Epithelial cell of esophagus (primary cell): ENCODE results near the gene MOSPD3.
A peak's percentile ranks its signal among the peaks of the same experiment; 100 is the strongest.

Experiments
- DNase-seq: peaks from one replicate; pipeline ENCODE4 v3.0.0; 2010; ENCODE audit warnings: low read depth
- H3K4me3 ChIP-seq: 2 replicates; pipeline ENCODE4 v1.5.1; 2011; ENCODE audit warnings: mild to moderate bottlenecking, low read length, control low read depth
- TF ChIP-seq, protein P1 (sequence below): IDR thresholded peaks from 2 replicates; pipeline ENCODE4 v1.5.1; 2011; ENCODE audit warnings: low read depth, mild to moderate bottlenecking, low read length, control low read depth, inconsistent platforms; ENCODE audit not compliant: insufficient read depth; ENCODE audit errors: missing control alignments

The MOSPD3 gene

DNA sequence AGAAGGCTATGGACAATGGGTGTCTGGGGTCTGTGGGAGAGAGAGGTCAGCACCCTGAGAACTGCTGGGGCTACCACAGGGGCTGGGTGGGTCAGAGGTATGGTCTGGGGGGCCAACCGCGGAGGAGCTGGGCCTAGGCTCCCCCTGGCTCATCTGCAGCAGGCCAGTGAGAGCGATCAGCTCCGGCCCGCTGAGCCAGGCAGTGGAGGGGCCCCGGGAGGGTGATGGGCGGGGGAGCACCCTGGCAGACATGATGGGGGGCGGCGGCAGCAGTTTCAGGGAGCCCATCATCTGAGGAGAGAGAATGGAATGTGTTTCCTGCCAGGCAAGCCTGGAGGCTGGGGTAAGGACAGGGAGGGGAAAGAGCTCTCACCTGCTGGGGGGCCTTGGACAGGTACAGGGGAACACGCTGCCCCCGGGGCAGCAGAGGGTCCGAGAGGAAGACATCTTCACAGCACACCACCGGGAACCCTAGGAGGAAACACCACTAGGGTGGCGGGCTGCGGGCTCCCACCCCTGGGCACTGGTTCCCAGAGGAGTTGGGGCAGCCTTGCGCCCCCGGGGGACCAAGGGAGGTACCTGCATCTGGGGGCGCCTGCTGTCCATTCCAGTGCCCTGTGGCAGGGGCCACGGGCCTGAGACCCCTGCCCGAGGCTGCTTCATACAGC, 39.9 kb upstream of the MOSPD3 start:
- no peak overlapping the region for H3K4me3 ChIP-seq
- no peak for DNase-seq
- TF ChIP-seq, protein P1, sequence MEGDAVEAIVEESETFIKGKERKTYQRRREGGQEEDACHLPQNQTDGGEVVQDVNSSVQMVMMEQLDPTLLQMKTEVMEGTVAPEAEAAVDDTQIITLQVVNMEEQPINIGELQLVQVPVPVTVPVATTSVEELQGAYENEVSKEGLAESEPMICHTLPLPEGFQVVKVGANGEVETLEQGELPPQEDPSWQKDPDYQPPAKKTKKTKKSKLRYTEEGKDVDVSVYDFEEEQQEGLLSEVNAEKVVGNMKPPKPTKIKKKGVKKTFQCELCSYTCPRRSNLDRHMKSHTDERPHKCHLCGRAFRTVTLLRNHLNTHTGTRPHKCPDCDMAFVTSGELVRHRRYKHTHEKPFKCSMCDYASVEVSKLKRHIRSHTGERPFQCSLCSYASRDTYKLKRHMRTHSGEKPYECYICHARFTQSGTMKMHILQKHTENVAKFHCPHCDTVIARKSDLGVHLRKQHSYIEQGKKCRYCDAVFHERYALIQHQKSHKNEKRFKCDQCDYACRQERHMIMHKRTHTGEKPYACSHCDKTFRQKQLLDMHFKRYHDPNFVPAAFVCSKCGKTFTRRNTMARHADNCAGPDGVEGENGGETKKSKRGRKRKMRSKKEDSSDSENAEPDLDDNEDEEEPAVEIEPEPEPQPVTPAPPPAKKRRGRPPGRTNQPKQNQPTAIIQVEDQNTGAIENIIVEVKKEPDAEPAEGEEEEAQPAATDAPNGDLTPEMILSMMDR: no peak

DNA sequence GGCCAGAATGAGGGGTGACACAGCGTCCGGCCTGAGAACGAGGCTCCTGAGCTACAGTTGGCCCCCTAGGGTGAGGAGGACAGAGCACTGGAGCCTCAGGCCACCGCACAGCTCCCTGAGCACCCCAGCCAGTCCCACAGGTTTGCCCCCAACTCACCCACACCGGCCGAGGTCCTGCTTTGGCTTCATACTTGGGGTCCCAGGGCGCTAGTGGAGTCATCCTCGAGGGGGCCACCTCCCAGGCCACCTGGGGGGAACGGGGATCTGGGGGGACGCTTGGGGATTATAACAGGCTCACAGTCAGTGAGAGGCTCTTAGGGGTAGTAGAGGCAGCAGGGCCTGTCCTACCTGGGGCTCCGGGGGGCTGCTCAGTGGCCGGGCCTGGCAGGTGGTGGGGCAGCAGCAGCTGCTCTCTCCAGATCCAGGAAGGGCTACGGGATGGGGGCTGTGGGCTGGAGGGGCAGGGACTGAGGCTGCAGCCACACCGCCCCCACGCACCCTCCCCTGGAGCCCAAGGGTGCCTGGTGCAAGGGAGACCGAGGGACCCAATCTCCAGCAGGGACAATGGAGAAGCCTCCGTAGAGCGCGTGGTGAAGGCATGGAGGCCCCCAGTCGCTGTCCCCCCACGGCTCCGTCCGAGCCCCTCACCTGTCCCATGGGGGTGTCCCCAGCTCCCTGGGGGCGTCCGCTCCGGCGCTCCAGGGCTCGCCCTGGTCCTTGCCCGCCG, 39.2 kb upstream of the MOSPD3 start:
- no peak for DNase-seq
- TF ChIP-seq, protein P1: no peak
- no peak overlapping the region for H3K4me3 ChIP-seq

DNA sequence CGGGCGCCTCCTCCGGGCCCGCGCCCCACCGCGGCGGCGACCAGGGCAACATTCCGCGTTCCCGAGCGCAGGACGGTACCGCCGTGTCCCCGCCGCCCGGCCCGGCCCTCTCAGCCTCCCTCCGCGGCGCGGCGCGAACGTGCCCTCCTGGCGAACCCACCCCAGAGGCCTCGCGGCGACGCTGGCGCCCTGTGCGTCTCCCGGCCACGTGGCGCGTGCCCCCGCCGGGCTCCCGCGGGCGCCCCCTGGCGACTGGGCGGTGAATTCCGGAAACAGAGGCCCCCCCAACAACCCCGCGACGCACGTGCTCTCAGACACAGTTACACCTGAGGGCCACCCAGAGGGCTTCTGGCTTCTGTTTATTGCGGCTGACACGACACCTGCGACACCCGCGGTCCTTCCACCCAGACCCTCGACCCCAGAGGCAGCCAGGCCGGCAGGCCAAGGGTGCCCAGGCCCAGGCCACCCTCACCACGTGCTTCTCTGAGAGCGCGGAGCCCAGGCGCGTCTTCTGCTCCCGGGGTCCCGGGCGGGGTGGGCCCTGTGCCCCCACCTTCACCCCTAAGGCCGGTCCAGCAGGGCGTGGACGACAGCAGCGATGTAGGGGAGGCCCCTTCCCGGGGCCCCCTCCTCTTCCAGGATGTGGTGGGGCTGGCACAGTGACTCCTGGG, 38.5 kb upstream of the MOSPD3 start, which contains the start of gene SAP25:
SAP25 (minus strand) TSS at position 210 of the 671 bp plus-strand sequence; CDS start at position 52, 158 bp downstream.
- H3K4me3 ChIP-seq: no peak within 1 kb of the TSS
- DNase-seq: no peak
- TF ChIP-seq, protein P1: peak; percentile 10

DNA sequence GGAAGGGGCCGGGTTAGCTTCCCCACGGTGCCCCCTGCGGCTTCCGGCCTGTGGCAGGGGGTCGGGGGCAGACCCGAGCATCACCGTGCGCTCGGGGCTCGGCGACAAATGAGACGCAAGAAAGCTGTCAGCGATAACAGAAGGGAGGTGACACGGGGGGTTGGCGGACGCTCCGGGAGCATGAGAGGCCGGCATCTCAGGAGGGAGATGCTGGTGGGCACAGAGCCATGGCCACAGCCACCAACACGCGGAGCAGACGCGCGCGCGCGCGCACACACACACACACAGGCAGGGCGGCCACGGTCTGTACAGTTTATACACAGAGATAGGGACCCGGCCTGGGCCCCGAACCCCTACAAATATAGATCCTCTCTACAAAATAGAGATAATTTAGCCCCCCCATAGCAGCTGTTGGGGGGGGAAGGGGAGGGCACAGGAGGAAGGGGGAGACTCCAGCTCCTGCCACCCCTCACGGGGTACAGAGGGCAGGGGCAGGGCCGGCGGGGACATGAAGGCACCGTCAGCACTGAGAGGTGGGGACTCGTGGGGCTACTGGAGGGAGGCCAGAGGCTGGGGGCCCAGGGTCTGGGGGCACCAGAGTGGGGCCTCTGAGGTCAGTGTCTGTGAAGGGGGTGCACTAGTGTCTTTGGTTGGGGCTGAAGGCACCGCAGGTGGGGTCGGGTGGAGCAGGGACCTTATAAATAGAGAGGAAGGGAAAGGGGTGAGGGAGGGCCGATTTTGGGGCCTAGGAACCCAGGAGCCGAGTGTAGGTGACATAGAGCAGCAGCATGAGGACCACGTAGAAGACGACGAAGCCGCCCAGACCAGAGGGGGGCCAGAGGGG, 37.8 kb upstream of the MOSPD3 start:
- TF ChIP-seq, protein P1: no peak
- no peak for DNase-seq
- no peak overlapping the region for H3K4me3 ChIP-seq

DNA sequence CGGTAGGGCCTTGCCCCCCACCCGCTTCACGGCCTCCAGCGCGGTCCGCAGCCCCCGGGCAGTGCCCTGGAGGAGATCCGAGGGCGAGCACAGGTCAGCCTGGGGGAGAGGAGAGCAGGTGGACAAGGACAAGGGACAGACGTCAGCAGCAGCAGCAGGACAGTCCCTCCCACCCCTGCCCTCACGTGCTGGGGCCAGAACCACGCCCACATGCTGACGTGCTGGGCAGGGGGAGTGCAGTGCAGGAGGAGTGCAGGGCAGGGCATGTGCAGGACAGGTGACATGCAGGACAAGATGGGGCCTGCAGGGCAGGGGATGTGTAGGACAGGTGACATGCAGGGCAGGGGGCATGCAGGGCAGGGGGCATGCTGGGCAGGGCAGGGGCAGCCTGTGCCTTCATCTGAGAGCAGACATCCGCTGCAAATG, 37.1 kb upstream of the MOSPD3 start:
- no peak for DNase-seq
- H3K4me3 ChIP-seq: no peak overlapping the region
- TF ChIP-seq, protein P1: no peak

DNA sequence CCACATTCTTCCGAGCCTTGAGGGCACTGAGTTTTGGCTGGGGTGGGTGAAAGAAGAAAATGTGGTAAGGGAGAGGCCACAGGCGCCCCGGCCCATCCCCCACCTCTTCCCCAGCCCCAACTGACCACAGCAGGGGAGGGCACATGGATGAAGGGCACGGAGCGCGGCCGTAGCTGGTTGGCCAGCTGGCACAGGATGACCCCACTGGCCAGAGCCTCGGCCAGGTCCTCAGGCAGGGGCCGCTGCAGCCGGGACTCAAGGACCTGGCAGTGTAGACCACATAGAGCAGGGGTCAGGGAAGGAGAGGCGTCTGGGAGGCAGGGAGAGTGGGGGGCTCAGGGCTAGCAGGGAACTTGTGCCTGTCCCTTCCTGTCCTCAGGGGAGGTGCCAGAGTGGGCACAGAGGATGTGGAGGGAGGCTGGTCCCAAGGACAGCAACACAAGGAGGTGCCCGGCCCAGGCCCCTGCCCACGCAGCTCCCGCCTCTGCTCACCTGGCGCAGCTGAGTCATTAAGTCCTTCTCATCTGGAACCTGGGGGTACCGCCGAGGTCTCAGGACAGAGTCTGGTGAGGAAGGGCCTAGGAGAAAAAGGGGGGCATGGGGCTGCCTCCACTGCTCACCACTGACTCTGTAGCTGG, 36.5 kb upstream of the MOSPD3 start:
- TF ChIP-seq, protein P1: no peak
- H3K4me3 ChIP-seq: no peak overlapping the region
- DNase-seq: no peak
